NCI-H128 (cell line): ENCODE data around the gene SEMA4A.
"Not testable (repeated sequence)": the region's sequence is repeated elsewhere in the genome, so short reads cannot be mapped to it uniquely, and the experiment has no call there.

ENCODE experiments used
- DNase-seq: peaks from one replicate; lab custom pipeline; 2025; ENCODE audit not compliant: unreplicated experiment; lab: John Stamatoyannopoulos, UW

The SEMA4A gene

DNA sequence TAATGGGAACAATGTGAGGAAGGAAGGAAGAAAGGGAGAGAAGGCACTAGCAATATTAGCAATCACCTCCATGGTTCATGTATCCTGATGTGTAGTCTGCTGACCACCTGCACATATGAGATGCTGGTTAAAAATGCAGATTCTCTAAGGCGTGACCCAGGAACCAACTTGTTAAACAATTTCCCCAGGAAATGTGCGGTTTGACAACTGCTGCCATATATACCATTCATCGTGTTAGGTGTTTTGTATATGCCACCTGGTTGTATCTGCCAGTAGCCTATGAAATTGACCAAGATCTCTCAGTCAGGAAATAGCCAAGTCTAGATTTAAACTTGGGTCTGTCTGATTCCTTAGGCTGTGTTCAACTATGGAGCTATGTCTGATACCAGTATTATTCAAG, 4.1 kb downstream of the SEMA4A start:
- no peak for DNase-seq

DNA sequence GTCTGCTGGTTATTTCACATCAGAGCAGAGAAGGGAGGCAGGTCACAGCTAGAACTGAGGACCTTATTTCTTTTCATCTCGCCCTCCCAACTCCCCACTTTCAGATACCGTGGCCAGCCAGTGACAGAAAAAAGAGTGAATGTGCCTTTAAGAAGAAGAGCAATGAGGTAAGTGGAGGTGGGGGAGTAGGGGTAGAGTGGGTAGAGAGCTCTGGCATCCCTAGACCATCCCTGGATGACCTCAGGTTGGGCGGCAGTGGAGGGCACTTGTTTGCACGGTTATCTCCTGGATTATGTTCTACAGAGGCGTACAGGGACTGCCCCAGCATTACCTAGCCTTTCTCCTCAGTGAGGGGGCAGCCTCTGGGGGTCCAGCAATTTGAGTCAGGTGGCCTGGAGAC, 4.6 kb downstream of the SEMA4A start:
- no peak for DNase-seq

DNA sequence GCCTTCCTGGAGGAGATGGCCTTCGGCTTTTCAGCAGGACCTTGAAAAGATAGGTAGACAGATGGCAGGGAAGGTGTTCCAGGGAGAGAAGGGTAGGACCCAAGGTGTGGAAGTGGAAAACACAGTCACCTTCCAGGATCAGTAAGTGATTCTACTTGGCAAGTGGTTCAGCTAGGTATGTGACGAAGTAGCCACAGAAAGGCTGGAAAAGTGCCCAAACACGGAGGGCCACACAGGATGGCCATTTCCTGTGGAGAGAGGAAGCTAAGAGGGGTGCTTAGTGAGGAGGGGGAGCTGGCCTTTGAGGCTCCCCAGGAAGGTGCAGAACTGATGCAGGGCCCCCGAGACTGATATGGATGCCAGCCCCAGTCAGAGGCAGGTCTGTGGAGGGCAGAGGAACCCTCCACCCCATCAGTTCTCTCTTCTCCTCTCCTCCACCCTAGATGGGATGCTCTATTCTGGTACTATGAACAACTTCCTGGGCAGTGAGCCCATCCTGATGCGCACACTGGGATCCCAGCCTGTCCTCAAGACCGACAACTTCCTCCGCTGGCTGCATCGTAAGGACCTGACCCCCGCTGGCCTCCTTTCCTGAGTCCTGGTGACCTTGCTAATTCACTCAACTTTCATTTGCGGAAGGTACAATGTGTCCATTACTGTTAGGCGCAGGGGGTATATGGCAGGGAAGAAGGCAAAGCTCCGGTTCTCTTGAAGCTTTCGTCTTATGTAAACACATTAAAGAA, 6.8 kb downstream of the SEMA4A start:
- no peak for DNase-seq

DNA sequence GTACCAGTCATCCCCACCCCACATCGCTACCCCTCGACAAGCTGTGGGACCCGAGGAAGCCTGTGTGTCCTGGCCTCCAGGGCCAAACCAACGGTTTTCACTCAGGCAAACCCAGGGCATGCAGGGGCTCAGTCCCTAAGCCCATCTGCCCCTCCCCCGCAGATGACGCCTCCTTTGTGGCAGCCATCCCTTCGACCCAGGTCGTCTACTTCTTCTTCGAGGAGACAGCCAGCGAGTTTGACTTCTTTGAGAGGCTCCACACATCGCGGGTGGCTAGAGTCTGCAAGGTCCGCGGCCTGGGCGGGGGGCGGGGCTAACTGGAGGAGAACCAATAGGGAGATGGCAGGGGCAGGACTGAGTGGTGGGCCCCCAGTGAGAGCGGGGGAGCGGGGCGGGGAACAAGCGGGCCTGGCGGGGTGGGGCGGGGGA, 7.4 kb downstream of the SEMA4A start:
- no peak for DNase-seq

DNA sequence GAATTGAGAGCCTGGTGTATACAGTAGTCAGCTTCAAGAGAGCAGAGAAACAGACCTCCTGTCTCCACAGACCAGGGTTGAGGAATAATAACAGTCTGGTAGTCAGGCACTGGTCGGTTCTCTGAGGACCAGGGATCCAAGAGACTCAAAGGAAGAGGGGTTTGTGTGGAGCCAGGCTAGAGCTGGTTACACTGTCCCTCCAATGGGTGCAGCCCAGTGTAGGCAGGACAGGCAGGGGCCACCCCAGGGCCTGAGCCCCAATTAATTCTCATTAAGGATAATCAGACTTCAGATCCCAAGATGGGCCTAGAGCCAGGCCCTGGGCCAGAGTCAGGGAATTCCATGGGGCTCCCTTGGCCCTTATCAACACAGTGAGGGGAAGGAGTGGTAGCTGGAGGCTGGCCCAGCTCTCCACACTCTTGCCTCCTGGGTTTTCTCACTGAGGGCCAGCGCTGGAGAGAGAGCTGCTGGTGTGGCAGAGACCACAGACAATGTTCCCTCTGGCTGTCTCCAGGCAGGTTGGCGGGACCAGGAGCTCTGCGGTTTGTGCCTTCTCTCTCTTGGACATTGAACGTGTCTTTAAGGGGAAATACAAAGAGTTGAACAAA, 9.1 kb downstream of the SEMA4A start:
- no peak for DNase-seq

DNA sequence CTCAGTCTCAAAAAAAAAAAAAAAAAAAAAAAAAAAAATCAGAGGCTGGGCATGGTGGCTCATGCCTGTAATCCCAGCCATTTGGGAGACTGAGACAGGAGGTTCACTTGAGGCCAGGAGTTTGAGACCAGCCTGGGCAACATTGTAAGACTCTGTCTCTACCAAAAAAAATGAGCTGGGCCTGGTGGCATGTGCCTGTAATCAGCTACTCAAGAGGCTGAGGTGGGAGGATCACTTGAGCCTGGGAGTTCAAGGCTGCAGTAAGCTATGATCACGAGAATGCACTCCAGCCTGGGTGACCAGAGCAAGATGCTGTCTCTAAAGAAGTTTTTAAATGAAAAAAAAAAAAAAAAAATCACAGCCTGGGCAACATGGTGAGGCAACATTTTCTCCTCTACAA, 10.3 kb downstream of the SEMA4A start:
- DNase-seq, result no peak

DNA sequence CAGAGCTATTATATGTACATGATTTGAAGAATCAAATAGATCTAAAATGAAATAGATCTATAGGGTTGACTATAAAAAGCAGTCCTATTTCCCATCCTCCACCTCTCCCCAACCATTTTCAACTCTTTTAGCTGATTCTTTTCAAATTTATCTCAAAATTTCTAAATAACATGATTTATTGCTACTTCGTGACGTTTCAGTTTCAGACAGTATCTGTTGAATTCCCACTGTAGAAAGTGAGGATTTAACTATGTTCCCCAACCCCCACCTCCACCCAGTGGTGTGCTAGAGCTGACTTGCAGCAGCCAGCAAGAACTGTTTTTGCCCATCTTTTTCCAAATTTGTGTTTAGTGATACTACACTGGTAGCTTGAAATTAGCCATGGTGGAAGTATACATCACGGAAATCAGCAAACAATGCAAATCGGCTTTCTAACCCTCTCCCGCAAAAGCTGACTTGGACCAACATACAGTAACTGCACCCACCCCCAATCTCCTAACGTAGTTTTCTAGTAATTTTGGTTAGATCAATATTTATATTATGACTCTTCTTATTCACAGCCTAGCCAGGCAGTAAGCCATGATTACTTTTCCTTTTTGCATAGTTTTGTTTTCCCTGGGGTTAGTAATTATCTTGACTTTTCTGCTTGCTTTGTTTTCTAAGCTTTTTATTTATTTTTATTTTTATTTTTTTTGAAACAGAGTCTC, 10.9 kb downstream of the SEMA4A start:
- DNase-seq, result no peak

DNA sequence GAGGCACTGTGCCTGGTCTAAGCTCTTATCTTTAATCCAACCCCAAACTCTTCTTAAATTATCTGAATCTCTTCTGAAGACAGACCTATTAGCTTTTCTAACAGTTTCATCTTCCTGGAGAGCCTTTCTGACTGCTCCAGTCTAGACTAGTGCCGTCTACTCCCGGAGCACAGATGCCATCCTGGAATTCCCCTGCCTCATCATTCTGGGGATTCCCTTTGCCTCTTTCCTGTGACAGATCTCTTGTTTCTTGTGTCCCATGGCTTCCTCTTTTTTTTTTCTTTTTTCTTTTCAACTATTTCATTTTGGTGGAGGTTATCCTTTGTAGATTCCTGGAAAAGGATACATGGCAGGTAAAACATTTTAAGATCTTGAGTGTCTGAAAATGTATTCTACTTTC, 11.7 kb downstream of the SEMA4A start:
- DNase-seq, result no peak

DNA sequence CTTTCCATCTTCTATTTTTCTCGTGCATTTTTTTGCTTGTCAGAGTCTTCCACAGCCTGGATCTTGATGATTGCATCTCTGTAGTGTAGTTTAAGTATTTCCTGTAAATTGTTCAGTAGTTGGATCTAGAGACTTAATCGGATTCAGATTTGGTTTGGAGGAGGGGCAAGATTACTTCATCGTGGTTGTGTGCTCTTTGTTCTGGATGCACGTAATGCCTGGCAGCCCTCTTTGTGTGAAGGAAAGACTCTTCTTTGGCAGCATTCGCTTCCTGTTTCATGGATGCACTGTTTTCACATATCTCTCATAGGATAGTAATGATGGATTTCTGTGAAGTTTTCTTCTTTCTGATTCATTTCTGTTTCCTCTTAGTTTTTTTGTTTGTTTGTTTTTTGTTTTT, 14.2 kb downstream of the SEMA4A start:
- DNase-seq, result no peak

DNA sequence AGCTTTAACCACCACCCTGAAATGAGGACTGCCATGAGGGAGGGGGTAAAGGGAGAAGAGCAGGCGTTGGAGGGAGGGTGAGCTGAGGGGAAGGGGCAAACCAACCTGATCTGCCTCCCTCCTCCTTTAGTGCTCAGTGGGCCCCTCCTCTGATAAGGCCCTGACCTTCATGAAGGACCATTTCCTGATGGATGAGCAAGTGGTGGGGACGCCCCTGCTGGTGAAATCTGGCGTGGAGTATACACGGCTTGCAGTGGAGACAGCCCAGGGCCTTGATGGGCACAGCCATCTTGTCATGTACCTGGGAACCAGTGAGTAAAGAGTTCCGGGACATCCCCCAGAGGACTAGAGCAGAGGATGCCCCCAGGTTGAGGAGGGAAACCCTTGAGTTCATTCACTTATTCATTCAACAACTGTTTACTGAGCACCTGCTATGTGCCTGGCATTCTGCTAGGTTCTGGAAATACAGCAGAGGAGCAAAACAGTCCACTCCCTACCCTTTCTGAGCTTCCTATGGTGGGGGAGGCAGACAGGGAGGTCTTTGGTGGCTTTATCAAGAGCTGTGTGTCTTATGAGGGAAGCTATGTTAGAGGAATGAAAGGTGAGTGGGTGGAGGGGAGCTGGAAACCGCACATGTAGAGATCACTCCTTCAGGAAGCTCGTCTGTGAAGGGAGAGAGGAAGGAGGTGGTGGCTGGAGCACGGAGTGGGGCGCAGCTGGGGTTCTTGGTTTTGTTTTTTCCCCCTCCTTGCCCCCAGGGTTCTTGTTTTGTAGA, 19.5 kb downstream of the SEMA4A start:
- no peak for DNase-seq

DNA sequence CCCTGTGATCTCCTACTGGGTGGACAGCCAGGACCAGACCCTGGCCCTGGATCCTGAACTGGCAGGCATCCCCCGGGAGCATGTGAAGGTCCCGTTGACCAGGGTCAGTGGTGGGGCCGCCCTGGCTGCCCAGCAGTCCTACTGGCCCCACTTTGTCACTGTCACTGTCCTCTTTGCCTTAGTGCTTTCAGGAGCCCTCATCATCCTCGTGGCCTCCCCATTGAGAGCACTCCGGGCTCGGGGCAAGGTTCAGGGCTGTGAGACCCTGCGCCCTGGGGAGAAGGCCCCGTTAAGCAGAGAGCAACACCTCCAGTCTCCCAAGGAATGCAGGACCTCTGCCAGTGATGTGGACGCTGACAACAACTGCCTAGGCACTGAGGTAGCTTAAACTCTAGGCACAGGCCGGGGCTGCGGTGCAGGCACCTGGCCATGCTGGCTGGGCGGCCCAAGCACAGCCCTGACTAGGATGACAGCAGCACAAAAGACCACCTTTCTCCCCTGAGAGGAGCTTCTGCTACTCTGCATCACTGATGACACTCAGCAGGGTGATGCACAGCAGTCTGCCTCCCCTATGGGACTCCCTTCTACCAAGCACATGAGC, 23.3 kb downstream of the SEMA4A start:
- no peak for DNase-seq

DNA sequence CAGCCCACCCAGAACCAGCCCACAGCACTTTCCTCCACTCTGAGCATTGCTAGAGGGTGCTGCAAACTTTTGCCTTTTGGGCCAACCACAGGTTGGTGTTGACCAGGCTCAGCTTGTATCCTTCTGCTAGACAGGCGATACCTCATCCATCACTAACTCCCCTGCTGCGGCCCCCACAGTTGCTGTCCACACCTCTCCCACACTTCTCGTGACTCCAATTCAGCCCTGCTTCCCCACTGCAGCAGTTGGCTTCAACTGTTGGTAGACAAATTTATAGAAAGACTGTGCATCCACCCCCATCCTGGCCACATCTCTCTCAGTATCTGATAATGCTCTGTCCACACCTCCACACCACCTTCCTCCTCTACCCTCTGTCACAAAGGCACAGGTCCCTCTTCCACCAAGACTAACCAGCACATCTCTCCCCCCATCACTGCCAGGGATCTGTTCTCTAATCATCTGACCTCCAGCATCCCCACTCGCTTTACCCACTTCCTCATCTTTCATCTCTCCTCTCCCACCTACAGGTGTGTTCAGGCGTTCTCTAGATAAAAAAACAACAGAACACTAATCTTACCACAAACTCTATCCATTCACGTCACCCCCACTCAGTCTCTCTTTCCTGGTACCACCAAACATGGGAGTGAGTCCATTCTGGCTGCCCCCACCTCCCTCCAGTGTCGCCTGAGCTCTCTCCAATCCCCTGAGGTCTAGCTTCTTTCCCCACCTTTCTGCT, 24.7 kb downstream of the SEMA4A start:
- DNase-seq, result no peak

DNA sequence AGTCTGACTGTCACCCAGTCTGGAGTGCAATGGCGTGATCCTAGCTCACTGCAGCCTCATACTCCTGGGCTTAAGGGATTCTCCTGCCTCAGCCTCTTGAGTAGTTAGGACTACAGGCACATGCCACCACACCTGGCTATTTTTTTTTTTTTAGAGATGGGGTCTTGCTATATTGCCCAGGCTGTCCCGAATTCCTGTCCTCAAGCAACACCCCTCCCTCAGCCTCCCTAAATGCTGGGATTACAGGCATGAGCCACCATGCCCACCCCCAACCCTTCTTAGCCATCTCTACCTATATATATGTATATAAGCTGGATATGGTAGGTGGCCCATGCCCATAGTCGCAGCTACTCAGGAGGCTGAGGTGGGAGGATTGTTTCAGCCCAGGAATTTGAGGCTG, 27.1 kb downstream of the SEMA4A start:
- DNase-seq, result no peak

DNA sequence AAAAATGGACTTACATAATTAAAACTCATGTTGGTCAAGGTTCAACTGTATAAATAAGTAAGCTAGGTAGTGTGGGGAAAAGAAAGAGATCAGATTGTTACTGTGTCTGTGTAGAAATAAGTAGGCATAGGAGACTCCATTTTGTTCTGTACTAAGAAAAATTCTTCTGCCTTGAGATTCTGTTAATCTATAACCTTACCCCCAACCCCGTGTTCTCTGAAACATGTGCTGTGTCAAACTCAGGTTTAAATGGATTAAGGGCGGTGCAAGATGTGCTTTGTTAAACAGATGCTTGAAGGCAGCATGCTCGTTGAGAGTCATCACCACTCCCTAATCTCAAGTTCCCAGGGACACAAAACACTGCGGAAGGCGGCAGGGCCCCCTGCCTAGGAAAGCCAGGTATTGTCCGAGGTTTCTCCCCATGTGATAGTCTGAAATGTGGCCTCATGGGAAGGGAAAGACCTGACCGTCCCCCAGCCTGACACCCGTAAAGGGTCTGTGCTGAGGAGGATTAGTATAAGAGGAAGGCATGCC, 28.1 kb downstream of the SEMA4A start:
- DNase-seq, result not testable (repeated sequence)

DNA sequence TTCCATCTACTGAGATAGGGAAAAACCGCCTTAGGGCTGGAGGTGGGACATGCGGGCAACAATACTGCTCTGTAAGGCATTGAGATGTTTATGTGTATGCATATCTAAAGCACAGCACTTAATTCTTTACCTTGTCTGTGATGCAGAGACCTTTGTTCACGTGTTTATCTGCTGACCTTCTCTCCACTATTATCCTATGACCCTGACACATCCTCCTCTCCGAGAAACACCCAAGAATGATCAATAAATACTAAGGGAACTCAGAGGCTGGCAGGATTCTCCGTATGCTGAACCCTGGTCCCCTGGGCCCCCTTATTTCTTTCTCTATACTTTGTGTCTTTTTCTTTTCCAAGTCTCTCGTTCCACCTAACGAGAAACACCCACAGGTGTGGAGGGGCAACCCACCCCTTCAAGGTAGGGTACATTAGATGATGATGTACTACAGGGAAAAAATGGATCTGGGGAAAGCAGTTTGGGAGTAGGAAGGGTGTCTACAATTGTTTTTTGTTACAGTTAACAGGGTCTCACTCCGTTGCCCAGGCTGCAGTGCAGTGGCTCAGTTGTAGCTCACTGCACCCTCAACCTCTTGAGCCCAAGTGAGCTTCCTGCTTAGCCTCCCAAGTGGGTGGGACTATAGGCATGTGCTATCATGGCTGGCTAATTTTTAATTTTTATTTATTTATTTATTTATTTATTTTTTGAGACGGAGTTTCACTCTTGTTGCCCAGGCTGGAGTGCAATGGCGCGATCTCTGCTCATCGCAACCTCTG, 28.8 kb downstream of the SEMA4A start:
- not testable (repeated sequence) for DNase-seq

DNA sequence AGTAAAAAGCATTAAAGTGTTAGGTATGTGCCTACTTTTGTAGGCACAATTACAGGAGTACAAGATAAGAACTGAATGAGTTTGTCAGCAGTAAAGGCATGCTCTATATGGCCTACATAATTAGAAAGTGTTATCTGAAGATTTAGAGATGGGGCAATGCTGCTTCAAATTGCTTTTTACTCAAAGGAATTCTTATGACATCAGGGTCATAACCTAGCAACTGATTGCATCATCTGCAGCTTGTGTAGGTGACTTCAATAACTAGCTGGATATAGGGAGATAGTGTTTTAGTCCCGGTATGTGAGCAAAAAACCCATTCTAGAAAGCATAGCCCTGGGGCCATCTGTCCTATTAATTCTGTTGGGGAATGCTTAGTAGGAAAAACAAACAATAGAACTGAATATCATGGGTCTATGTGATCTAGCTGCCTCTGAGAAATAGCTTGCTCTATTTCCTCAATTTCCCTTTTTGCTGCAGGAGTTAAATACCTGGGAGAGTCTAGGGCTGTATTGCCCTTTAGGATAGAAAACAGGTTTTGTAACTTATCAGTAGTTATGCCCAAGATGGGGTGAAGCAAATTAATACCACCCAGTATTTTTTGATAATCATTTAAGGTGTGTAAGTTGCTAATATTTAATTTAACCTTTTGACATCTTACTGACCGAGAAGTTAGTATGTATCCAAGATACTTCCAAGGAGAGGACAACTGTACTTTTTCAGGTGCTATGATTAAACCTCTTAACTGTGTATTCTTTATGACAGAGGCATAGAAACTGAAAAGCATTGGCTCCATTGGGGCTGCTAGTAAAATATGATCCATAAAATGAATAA, 33.2 kb downstream of the SEMA4A start:
- not testable (repeated sequence) for DNase-seq

DNA sequence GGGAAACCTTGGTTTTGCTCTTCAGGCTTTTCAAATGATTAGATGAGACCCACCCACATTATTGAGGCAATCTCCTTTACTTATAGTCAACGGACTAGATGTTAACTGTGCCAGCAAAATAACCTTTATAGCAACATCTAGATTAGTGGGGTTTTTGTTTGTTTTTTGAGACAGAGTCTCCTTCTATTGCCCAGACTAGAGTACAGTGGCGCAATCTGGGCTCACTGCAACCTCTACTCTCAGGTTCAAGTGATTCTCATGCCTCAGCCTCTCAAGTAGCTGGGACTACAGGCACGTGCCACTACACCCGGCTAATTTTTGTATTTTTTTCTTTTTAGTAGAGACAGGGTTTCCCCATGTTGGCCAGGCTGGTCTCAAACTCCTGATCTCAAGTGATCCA, 36.9 kb downstream of the SEMA4A start:
- not testable (repeated sequence) for DNase-seq

DNA sequence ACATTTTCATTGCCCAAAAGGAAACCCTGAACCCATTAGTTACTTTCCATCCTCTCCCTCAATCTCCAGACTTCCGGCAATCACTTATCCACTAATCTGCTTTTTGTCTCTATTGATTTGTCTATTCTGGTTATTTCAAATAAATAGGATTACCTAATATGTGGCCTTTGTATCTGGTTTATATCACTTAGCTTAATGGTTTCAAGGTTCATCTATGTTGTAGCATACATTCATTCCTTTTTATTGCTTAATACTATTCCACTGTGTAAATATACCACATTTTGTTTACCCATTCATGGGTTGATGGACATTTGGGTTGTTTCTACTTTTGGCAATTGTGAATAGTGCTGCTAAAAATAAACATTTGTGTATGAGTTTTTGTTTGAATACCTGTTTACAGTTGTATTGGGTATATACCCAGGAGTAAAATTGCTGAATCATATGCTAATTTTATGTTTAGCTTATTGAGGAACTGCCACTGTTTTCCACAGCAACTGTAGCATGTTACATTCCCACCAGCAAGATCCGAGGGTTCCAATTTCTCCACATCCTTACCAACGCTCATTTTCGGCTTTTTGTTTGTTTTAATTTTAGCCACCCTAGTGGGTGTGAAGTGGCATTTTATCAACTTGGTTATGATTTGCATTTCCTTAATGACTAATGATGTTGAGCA, 38.0 kb downstream of the SEMA4A start:
- no peak for DNase-seq
